Brain microvascular endothelial cell (primary cell): ENCODE measurements around the gene ENTPD8.

Source experiments
- DNase-seq: peaks from one replicate; pipeline ENCODE4 v3.0.0-alpha.2; 2020
- H3K27ac ChIP-seq: fragments of 250-450 bp; sonication (Bioruptor Pico); 2 replicates; pipeline ENCODE4 v1.5.1; 2020; ENCODE audit warnings: mild to moderate bottlenecking, moderate library complexity
- H3K27me3 ChIP-seq: fragments of 250-450 bp; sonication (Bioruptor Pico); replicated peaks from 2 replicates; pipeline ENCODE4 v1.5.1; 2020; ENCODE audit warnings: mild to moderate bottlenecking
- H3K36me3 ChIP-seq: fragments of 250-450 bp; sonication (Bioruptor Pico); replicated peaks from 2 replicates; pipeline ENCODE4 v1.5.1; 2020; ENCODE audit warnings: mild to moderate bottlenecking
- H3K4me3 ChIP-seq: 2 replicates; pipeline ENCODE4 v1.5.1; 2011; ENCODE audit warnings: low read depth, mild to moderate bottlenecking, control low read depth, low read length, moderate library complexity
- CTCF ChIP-seq: IDR thresholded peaks from 2 replicates; pipeline ENCODE4 v1.5.1; 2011; ENCODE audit warnings: low read depth, mild to moderate bottlenecking, moderate library complexity, low read length, control low read depth, inconsistent platforms; ENCODE audit errors: missing control alignments
- in situ Hi-C: cut with HindIII; loops from 2 replicates; pipeline ENCODE4 v1.10.0; 2017; ENCODE audit warnings: low sequenced_read_pairs, low pct_ligation_motif_present

ENTPD8 gene

GRCh38 chr9:137422604-137423513 lies 18.3 kb downstream of the ENTPD8 start, which contains the start of the genes EXD3 and NOXA1:
EXD3 (minus strand) TSS chr9:137423162; CDS start chr9:137395357, 27,805 bp downstream.
NOXA1 (plus strand) TSS chr9:137423393; CDS start chr9:137423530, 137 bp downstream.
- peak; percentile 61 for DNase-seq
- TF ChIP-seq CTCF = peak; percentile 48
- in situ Hi-C loops = no loop called here
- Histone ChIP-seq H3K27me3 (no peaks in the 10 kb centered on the region), H3K4me3 (peak within 1 kb of the TSS; percentile 71), H3K27ac (peak within 1 kb of the TSS; percentile 14), H3K36me3 (no peaks in the 10 kb centered on the region)

GRCh38 chr9:137421838-137422603 lies 19.1 kb downstream of the ENTPD8 start:
- in situ Hi-C loops = no loop called here
- Histone ChIP-seq H3K36me3 (no peaks in the 10 kb centered on the region), H3K4me3 (peak overlapping the region; percentile 71), H3K27me3 (no peaks in the 10 kb centered on the region), H3K27ac (no peak overlapping the region)
- no peak for DNase-seq
- TF ChIP-seq CTCF = no peak

GRCh38 chr9:137417161-137418021 lies 23.8 kb downstream of the ENTPD8 start:
- Histone ChIP-seq H3K27ac (no peak overlapping the region), H3K4me3 (peak overlapping the region; percentile 31), H3K36me3 (no peaks in the 10 kb centered on the region), H3K27me3 (no peaks in the 10 kb centered on the region)
- in situ Hi-C loops = no loop called here
- no peak for TF ChIP-seq CTCF
- no peak for DNase-seq

- Histone ChIP-seq H3K36me3 (no peaks in the 10 kb centered on the region), H3K4me3 (no peak overlapping the region), H3K27me3 (no peaks in the 10 kb centered on the region), H3K27ac (no peak overlapping the region)
- no peak for TF ChIP-seq CTCF
- in situ Hi-C loops = no loop called here
- no peak for DNase-seq
Observed at GRCh38 chr9:137416563-137417151, 24.5 kb downstream of the ENTPD8 start.

GRCh38 chr9:137416006-137416562 lies 25.1 kb downstream of the ENTPD8 start:
- peak; percentile 3 for TF ChIP-seq CTCF
- Histone ChIP-seq H3K36me3 (no peaks in the 10 kb centered on the region), H3K27ac (no peak overlapping the region), H3K27me3 (no peaks in the 10 kb centered on the region), H3K4me3 (no peak overlapping the region)
- no peak for DNase-seq
- in situ Hi-C loops = no loop called here
